Measurements from ENCODE around the gene VEZT.

GRCh38 chr12:95337146-95337545 lies 119.5 kb downstream of the VEZT start:
- TF ChIP-seq POLR2A (IDR thresholded peaks at IDR 0.05) (no peak), CTCF (IDR thresholded peaks at IDR 0.05) (no peak)
